AG04449 (cell line): Measurements from ENCODE around the gene MAP3K7.

Experiments
- CTCF ChIA-PET: fragments of 350-600 bp; formaldehyde crosslinking; extraction: SDS; loops from one replicate; lab custom pipeline; 2021; ENCODE audit warnings: antibody characterized with exemption; lab: Yijun Ruan, JAX
- POLR2A ChIA-PET: fragments of 400-600, 350-600 bp; formaldehyde crosslinking; extraction: SDS; loops from one replicate; lab custom pipeline; 2020; ENCODE audit warnings: antibody characterized with exemption, inconsistent platforms; lab: Yijun Ruan, JAX
- DNase-seq: peaks from one replicate; pipeline ENCODE4 v3.0.0-alpha.2; 2010; ENCODE audit warnings: low read depth, low spot score
- H3K4me3 ChIP-seq: 2 replicates; pipeline ENCODE4 v1.5.1; 2011; ENCODE audit warnings: low read depth, mild to moderate bottlenecking, control low read depth, low read length
- CTCF ChIP-seq: IDR thresholded peaks from one replicate; pipeline ENCODE4 v1.5.1; 2011; ENCODE audit warnings: mild to moderate bottlenecking, moderate library complexity, low read length, control low read depth, inconsistent platforms; ENCODE audit not compliant: insufficient read depth; ENCODE audit errors: missing control alignments

MAP3K7 gene

GRCh38 chr6:90502866-90503407 is 83.9 kb downstream of the MAP3K7 start:
- CTCF ChIA-PET = no interaction called here

GRCh38 chr6:90502381-90502780 is 84.5 kb downstream of the MAP3K7 start:
- no peak overlapping the region for H3K4me3 ChIP-seq
- ChIA-PET POLR2A (no interaction called here), CTCF (interaction anchor here (0.8 kb wide), 1 partner anchor 23 kb away, joined by 3 read pairs; no protein-coding TSS in a partner anchor)
- no peak for TF ChIP-seq CTCF
- no peak for DNase-seq

More at GRCh38 chr6:90502866-90503407, 83.9 kb downstream of the MAP3K7 start:
- no peak for DNase-seq
- POLR2A ChIA-PET = no interaction called here
- no peak overlapping the region for H3K4me3 ChIP-seq
- TF ChIP-seq CTCF = no peak

GRCh38 chr6:90500458-90500857 is 86.4 kb downstream of the MAP3K7 start:
- ChIA-PET POLR2A (no interaction called here), CTCF (no interaction called here)
- TF ChIP-seq CTCF = no peak
- H3K4me3 ChIP-seq = no peak overlapping the region
- no peak for DNase-seq

DNA sequence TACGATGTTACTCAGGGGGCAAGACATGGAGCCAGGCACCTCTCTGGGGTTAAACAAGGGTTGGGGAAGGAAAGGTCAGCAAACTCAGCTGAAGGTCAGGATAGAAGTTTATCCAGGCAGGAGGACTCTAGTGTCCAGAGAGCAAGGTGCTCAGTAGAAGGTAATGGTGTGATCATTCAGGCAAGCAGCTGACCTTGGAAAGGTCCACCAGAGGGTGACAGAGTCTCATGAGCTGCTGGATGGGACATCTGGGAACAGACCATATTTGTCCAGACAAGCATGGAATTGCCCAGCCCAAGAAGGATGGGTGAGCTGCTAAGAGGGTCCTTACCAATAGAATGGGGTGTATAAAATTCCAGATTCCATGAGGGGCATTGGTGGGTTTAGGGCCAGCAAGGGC is 89.5 kb downstream of the MAP3K7 start:
- no peak for DNase-seq
- H3K4me3 ChIP-seq = no peak overlapping the region
- TF ChIP-seq CTCF = no peak
- ChIA-PET POLR2A (no interaction called here), CTCF (interaction anchor here (0.8 to 1.1 kb wide), 4 partner anchors 18 to 557 kb away, joined by 3 to 4 read pairs (median 3); no protein-coding TSS in a partner anchor)

DNA sequence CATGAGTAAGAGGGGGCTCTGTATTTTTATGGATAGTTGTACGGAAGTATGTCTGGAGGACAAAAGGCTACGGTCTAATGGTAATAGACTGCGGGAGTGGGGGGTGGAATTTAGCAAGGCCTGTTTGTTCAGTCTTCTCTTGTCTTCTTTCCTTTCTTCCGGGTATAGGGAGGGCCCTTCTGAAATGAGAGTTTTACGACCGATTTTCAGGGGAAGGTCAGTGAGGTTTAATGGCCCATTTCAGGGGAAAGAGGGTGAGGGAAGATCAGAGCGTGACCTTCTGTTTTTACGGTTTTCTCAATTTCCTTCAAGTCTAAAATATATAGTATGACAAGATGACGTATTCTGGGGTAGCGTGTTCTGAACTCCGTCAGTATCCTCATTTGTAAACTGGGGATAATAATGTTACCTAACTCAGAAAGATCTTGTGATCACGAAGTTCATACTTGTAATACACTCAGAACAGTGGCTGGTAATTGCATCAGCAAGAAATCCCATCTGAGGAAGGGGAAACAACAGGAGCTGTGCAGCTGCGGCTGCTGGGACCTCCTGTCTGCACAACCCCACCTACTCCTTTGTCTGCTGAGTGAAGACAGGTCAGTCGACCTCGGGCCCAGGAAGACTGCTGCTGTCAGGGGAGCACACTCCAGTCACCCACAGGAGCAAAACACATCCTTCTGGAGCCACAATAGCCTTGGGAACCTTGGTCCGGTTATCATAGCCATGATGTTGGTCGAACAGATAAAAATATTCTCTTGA is 90.4 kb downstream of the MAP3K7 start:
- CTCF ChIA-PET = no interaction called here
- no peak for TF ChIP-seq CTCF
- no peak overlapping the region for H3K4me3 ChIP-seq
- POLR2A ChIA-PET = no interaction called here
- DNase-seq = no peak

DNA sequence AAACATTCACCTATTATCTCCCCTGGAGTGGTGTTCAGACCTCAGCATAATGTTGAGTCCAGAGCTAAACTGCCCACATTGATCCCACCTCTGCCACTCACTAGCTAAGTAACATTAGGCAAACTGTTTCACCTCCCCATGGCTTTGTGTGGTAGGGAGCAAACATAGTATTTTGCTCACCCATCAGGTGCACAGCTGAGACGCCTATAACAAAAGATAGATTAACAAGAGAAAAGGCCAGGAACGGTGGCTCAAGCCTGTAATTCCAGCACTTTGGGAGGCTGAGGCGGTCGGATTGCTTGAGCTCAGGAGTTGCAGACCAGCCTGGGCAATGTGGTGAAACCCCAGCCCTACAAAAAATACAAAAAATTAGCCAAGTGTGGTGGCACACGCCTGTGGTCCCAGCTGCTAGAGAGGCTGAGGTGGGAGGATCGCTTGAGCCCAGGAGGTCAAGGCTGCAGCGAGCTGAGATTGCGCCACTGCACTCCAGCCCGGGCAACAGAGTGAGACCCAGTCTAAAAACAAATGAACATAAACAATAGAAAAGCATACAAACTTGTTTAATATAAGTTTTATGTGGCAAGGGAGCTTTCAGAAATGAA is 91.6 kb downstream of the MAP3K7 start:
- TF ChIP-seq CTCF = no peak
- H3K4me3 ChIP-seq = no peak overlapping the region
- ChIA-PET CTCF (interaction anchor here (1.4 kb wide), 1 partner anchor 16 kb away, joined by 3 read pairs; no protein-coding TSS in a partner anchor), POLR2A (no interaction called here)
- DNase-seq = no peak
